Measurements from ENCODE around the gene IFI44.

Gene IFI44

DNA sequence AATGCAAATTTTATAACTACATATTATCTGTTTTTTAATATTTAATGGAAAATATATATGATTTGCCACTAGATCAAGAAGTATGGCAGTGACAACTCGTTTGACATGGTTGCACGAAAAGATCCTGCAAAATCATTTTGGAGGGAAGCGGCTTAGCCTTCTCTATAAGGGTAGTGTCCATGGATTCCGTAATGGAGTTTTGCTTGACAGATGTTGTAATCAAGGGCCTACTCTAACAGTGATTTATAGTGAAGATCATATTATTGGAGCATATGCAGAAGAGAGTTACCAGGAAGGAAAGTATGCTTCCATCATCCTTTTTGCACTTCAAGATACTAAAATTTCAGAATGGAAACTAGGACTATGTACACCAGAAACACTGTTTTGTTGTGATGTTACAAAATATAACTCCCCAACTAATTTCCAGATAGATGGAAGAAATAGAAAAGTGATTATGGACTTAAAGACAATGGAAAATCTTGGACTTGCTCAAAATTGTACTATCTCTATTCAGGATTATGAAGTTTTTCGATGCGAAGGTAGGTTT, 556 bp downstream of the IFI44 start:
- H3K27ac ChIP-seq: peak overlapping the region; percentile 65
- peaks cover 4% of the 10 kb centered on the region for H3K36me3 ChIP-seq
- H3K4me1 ChIP-seq (ENCODE audit: control insufficient read depth in 1 of 2, insufficient read depth in 1 of 2, low read depth in 1 of 2, low read length in 1 of 2): peaks cover 23 to 52% of the 10 kb centered on the region in 2 experiments
- H3K27me3 ChIP-seq: no peaks in the 10 kb centered on the region
- TF ChIP-seq, protein P1, sequence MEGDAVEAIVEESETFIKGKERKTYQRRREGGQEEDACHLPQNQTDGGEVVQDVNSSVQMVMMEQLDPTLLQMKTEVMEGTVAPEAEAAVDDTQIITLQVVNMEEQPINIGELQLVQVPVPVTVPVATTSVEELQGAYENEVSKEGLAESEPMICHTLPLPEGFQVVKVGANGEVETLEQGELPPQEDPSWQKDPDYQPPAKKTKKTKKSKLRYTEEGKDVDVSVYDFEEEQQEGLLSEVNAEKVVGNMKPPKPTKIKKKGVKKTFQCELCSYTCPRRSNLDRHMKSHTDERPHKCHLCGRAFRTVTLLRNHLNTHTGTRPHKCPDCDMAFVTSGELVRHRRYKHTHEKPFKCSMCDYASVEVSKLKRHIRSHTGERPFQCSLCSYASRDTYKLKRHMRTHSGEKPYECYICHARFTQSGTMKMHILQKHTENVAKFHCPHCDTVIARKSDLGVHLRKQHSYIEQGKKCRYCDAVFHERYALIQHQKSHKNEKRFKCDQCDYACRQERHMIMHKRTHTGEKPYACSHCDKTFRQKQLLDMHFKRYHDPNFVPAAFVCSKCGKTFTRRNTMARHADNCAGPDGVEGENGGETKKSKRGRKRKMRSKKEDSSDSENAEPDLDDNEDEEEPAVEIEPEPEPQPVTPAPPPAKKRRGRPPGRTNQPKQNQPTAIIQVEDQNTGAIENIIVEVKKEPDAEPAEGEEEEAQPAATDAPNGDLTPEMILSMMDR (IDR thresholded peaks at IDR 0.05): no peak
- H3K4me3 ChIP-seq (ENCODE audit: low read depth in 1 of 2, low read length in 1 of 2): peak overlapping the region; percentile 20 to 37
- no peaks in the 10 kb centered on the region for H3K9me3 ChIP-seq

DNA sequence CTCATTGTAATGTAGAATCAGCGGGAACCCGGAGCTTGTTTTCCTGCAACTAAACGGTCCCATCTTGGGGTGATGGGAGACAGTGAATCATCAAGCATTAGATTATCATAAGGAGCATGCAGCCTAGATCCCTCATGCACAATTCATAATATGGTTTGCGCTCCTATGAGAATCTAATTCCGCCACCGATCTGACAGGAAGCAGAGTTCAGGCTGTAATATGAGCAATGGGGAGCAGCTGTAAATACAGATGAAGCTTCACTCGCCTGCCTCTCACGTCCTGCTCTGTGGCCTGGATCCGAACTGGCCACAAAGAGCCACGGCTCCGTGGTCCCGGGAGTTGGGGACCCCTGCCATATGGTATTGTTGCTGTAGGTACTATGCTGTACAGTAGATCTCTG, 1.6 kb downstream of the IFI44 start:
- peak overlapping the region; percentile 65 for H3K27ac ChIP-seq
- TF ChIP-seq, protein P1 (IDR thresholded peaks at IDR 0.05): no peak
- H3K4me1 ChIP-seq (ENCODE audit: control insufficient read depth in 1 of 2, insufficient read depth in 1 of 2, low read depth in 1 of 2, low read length in 1 of 2): peaks cover 13 to 41% of the 10 kb centered on the region in 2 experiments
- no peaks in the 10 kb centered on the region for H3K27me3 ChIP-seq
- peak overlapping the region in 1 of 2 experiments; percentile 37 for H3K4me3 ChIP-seq (ENCODE audit: low read depth in 1 of 2, low read length in 1 of 2)
- peaks cover 13% of the 10 kb centered on the region for H3K36me3 ChIP-seq
- no peaks in the 10 kb centered on the region for H3K9me3 ChIP-seq

DNA sequence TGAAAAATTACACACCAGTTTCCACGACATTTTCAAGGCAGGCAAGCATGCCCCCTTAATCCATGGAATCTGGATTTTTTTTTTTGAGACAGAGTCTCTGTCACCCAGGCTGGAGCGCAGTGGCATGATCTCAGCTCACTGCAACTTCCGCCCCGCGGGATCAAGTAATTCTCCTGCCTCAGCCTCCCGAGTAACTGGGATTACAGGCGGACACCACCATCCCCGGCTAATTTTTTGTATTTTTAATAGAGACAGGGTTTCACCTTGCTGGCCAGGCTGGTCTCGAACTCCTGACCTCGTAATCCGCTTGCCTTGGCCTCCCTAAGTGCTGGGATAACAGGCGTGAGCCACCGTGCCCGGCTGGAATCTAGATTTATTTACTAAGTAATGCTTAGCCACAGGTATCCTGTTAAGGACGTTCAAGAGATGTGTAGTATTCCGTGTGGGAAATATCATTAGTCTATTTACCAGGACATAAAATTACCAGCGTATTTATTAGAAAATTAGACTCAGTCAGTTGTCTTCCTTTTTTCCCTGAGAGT, 2.5 kb downstream of the IFI44 start:
- Histone ChIP-seq H3K4me1 (ENCODE audit: control insufficient read depth in 1 of 2, insufficient read depth in 1 of 2, low read depth in 1 of 2, low read length in 1 of 2) (peaks cover 8 to 33% of the 10 kb centered on the region in 2 experiments), H3K9me3 (no peaks in the 10 kb centered on the region), H3K27ac (no peak overlapping the region), H3K27me3 (no peaks in the 10 kb centered on the region), H3K36me3 (peaks cover 13% of the 10 kb centered on the region), H3K4me3 (ENCODE audit: low read depth in 1 of 2, low read length in 1 of 2) (peak overlapping the region in 1 of 2 experiments; percentile 37)
- TF ChIP-seq, protein P1 (IDR thresholded peaks at IDR 0.05): no peak

DNA sequence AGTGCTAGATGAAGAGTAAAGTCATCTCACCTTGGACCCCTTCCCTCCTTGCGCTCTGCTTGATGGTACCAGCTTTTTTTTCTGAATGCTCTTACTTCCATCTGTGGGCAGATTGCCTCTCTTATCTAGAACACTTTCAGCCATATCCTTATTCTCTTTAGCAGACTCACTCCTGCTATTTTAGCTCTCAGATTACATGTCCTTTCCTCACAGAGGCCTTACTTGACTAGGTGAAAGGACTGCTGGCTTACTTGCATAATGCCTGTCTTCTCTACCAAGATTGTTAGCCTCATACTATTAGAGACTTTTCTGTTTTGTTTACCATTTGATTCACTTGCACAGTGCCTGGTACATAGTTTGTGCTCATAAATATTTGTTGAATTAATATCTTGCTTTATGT, 9.3 kb downstream of the IFI44 start:
- Histone ChIP-seq H3K4me1 (ENCODE audit: control insufficient read depth in 1 of 2, insufficient read depth in 1 of 2, low read depth in 1 of 2, low read length in 1 of 2) (no peaks in the 10 kb centered on the region), H3K4me3 (ENCODE audit: low read depth in 1 of 2, low read length in 1 of 2) (no peak overlapping the region), H3K27ac (no peak overlapping the region), H3K36me3 (peaks cover 62% of the 10 kb centered on the region), H3K27me3 (no peaks in the 10 kb centered on the region), H3K9me3 (no peaks in the 10 kb centered on the region)
- TF ChIP-seq, protein P1 (IDR thresholded peaks at IDR 0.05): no peak

DNA sequence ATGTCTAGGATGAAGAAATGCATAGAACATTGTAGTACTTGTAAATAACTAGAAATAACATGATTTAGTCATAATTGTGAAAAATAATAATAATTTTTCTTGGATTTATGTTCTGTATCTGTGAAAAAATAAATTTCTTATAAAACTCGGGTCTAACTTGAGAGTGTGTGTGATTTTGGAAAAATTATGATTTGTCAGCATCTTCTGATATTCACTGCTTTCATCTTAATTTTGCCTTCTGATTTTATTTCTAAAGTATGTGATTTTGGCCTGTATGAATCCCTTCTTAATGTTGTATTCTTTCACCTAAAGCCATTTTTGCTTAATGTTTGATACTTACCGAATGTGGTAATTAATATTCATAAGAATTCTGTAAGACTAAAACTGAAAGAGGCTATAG, 14.3 kb downstream of the IFI44 start:
- H3K4me3 ChIP-seq (ENCODE audit: low read depth in 1 of 2, low read length in 1 of 2): no peak overlapping the region
- TF ChIP-seq, protein P1 (IDR thresholded peaks at IDR 0.05): no peak
- H3K27me3 ChIP-seq: no peaks in the 10 kb centered on the region
- no peaks in the 10 kb centered on the region for H3K9me3 ChIP-seq
- no peaks in the 10 kb centered on the region for H3K4me1 ChIP-seq (ENCODE audit: control insufficient read depth in 1 of 2, insufficient read depth in 1 of 2, low read depth in 1 of 2, low read length in 1 of 2)
- H3K36me3 ChIP-seq: peaks cover 46% of the 10 kb centered on the region
- no peak overlapping the region for H3K27ac ChIP-seq
